ENCODE measurements around the gene ZNF717.
"Not testable (repeated sequence)": the region's sequence is repeated elsewhere in the genome, so short reads cannot be mapped to it uniquely, and the experiment has no call there.

ZNF717 gene

GRCh38 chr3:75785081-75785755 lies at the start of gene ZNF717:
TSS of gene ZNF717 (minus strand) at chr3:75785549. CDS start at chr3:75783362, 2,187 bp downstream.
- DNase-seq (ENCODE audit: low spot score) = not testable (repeated sequence)

GRCh38 chr3:75831076-75831475 lies 45.7 kb upstream of the ZNF717 start:
- DNase-seq (ENCODE audit: low spot score) = not testable (repeated sequence)

- not testable (repeated sequence) for DNase-seq (ENCODE audit: low spot score)
These were observed 32.7 kb upstream of the ZNF717 start for GRCh38 chr3:75818019-75818418.

GRCh38 chr3:75816287-75817180 lies 31.2 kb upstream of the ZNF717 start:
- not testable (repeated sequence) for DNase-seq (ENCODE audit: low spot score)

DNA sequence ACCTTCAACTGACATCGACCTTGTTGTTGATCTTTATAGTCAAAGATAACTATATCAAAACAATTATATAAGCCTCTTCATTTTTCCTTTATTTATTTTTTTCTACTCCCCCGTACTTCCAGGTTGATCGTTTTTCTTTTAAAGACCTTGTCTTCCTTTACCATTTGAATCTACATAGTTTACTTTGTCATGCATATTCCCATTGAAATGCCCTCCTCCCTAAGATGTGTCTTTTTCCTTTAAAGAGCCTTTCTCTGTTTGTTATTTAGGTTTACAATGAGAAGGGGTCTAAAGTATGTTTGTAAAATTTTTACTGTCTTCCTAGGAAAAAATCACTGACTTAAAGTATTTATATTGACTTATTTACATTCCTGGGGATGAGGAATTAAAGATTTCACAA lies 29.4 kb upstream of the ZNF717 start:
- no peak for DNase-seq (ENCODE audit: low spot score)

DNA sequence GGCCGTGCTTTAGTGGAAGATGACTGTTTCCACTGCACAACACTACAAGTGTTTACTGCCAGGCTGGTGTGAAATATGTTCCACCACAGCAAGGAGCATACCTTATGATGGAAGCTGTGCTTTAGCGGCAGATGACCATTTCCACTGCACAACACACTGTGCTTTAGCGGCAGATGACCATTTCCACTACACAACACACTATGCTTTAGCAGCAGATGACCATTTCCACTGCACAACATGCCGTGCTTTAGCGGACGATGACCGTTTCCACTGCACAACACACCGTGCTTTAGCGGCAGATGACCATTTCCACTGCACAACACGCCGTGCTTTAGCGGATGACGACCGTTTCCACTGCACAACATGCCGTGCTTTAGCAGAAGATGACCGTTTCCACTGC lies 2.8 kb downstream of the ZNF717 start:
- no peak for DNase-seq (ENCODE audit: low spot score)

GRCh38 chr3:75781079-75781745 lies 4.1 kb downstream of the ZNF717 start:
- DNase-seq (ENCODE audit: low spot score) = no peak

GRCh38 chr3:75777742-75778141 lies 7.6 kb downstream of the ZNF717 start:
- DNase-seq (ENCODE audit: low spot score) = not testable (repeated sequence)

- DNase-seq (ENCODE audit: low spot score) = not testable (repeated sequence)
These were observed 13.7 kb downstream of the ZNF717 start for GRCh38 chr3:75771631-75772030.

- no peak for DNase-seq (ENCODE audit: low spot score)
These were observed 16.9 kb downstream of the ZNF717 start for GRCh38 chr3:75768303-75769017.

- no peak for DNase-seq (ENCODE audit: low spot score)
These were observed 47.4 kb downstream of the ZNF717 start for GRCh38 chr3:75737831-75738493.

DNA sequence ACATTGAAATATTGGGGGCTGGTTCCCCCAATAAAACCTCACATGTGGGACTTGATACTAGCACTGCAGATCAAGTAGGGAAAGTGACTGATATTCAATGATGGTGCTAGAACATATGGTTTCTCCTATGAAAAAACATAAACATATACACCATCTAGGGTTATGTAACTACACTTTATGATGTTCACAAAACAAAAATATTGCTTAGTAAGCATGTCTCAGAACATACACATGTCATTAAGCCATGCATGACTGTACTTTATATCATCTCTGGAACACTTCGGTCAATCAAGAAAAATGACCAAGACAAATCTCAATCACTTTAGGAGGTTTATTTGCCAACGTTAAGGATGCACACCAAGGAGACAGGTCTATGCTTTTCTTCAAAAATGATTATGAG lies 57.4 kb downstream of the ZNF717 start:
- DNase-seq (ENCODE audit: low spot score) = no peak

GRCh38 chr3:75692061-75692460 lies 93.3 kb downstream of the ZNF717 start:
- no peak for DNase-seq (ENCODE audit: low spot score)

DNA sequence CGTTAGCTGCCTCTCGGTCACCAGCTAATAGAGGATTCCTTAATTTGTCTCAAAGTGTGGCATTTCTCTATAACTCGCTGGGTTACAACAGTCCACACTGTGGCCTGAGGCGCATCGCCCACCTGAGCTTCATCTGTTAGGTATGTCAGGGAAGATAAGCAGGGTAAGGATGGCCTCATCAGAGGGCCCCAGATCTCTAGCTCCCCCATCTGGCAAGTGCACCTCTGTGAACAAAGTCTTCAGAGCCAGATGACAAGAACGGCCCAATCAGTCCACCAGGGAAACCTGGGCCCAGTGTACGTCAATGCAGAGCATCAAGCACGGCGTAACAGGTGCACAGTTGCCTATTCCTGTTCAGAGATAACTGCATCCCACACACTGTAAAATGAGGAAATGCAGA lies 98.0 kb downstream of the ZNF717 start:
- no peak for DNase-seq (ENCODE audit: low spot score)
